ENCODE data around the gene KIAA1549.
"Not testable (repeated sequence)": the region's sequence is repeated elsewhere in the genome, so short reads cannot be mapped to it uniquely, and the experiment has no call there.

KIAA1549 gene

GRCh38 chr7:138981332-138982203, at the start of gene KIAA1549:
Gene KIAA1549, minus strand, starts transcription at chr7:138981389. Its CDS starts 120 bp downstream, at chr7:138981269.
- DNase-seq (ENCODE audit: low read depth): peak; percentile 91
- Histone ChIP-seq H3K4me1 (ENCODE audit: control insufficient read depth, insufficient read depth, low read length) (peaks cover 12% of the 10 kb centered on the region), H3K27me3 (replicated peaks; ENCODE audit: control insufficient read depth, insufficient read depth, low read length) (peaks cover 5% of the 10 kb centered on the region), H3K9ac (ENCODE audit: low read length) (peak within 1 kb of the TSS; percentile 69), H3K4me3 (ENCODE audit: low read length) (peak within 1 kb of the TSS; percentile 88), H3K36me3 (ENCODE audit: control insufficient read depth, insufficient read depth, low read length, severe bottlenecking) (no peaks in the 10 kb centered on the region), H3K9me3 (ENCODE audit: control insufficient read depth, low read length) (no peaks in the 10 kb centered on the region)

- H3K27me3 ChIP-seq (replicated peaks; ENCODE audit: control insufficient read depth, insufficient read depth, low read length): no peaks in the 10 kb centered on the region
- H3K36me3 ChIP-seq (ENCODE audit: control insufficient read depth, insufficient read depth, low read length, severe bottlenecking): peaks cover 62% of the 10 kb centered on the region
- no peak overlapping the region for H3K9ac ChIP-seq (ENCODE audit: low read length)
- DNase-seq (ENCODE audit: low read depth): no peak
- H3K4me3 ChIP-seq (ENCODE audit: low read length): no peak overlapping the region
- H3K9me3 ChIP-seq (ENCODE audit: control insufficient read depth, low read length): no peaks in the 10 kb centered on the region
- H3K4me1 ChIP-seq (ENCODE audit: control insufficient read depth, insufficient read depth, low read length): peaks cover 1% of the 10 kb centered on the region
Observed at GRCh38 chr7:139029353-139029752, 48.2 kb upstream of the KIAA1549 start.

- H3K4me1 ChIP-seq (ENCODE audit: control insufficient read depth, insufficient read depth, low read length): peaks cover 9% of the 10 kb centered on the region
Observed at GRCh38 chr7:139026551-139026950, 45.4 kb upstream of the KIAA1549 start.

GRCh38 chr7:139025861-139026260, 44.7 kb upstream of the KIAA1549 start:
- H3K4me1 ChIP-seq (ENCODE audit: control insufficient read depth, insufficient read depth, low read length); H3K4me3 ChIP-seq (ENCODE audit: low read length); DNase-seq (ENCODE audit: low read depth); H3K9ac ChIP-seq (ENCODE audit: low read length); H3K9me3 ChIP-seq (ENCODE audit: control insufficient read depth, low read length); H3K27me3 ChIP-seq (replicated peaks; ENCODE audit: control insufficient read depth, insufficient read depth, low read length): not testable (repeated sequence)
- H3K36me3 ChIP-seq (ENCODE audit: control insufficient read depth, insufficient read depth, low read length, severe bottlenecking): peaks cover 57% of the 10 kb centered on the region

More at GRCh38 chr7:139026551-139026950, 45.4 kb upstream of the KIAA1549 start:
- no peak overlapping the region for H3K4me3 ChIP-seq (ENCODE audit: low read length)
- H3K36me3 ChIP-seq (ENCODE audit: control insufficient read depth, insufficient read depth, low read length, severe bottlenecking): peaks cover 57% of the 10 kb centered on the region
- DNase-seq (ENCODE audit: low read depth): no peak
- H3K27me3 ChIP-seq (replicated peaks; ENCODE audit: control insufficient read depth, insufficient read depth, low read length): no peaks in the 10 kb centered on the region
- H3K9me3 ChIP-seq (ENCODE audit: control insufficient read depth, low read length): no peaks in the 10 kb centered on the region
- H3K9ac ChIP-seq (ENCODE audit: low read length): no peak overlapping the region

- DNase-seq (ENCODE audit: low read depth): peak; percentile 59
- Histone ChIP-seq H3K4me3 (ENCODE audit: low read length) (no peak overlapping the region), H3K9me3 (ENCODE audit: control insufficient read depth, low read length) (no peaks in the 10 kb centered on the region), H3K4me1 (ENCODE audit: control insufficient read depth, insufficient read depth, low read length) (peaks cover 9% of the 10 kb centered on the region), H3K27me3 (replicated peaks; ENCODE audit: control insufficient read depth, insufficient read depth, low read length) (no peaks in the 10 kb centered on the region), H3K9ac (ENCODE audit: low read length) (no peak overlapping the region), H3K36me3 (ENCODE audit: control insufficient read depth, insufficient read depth, low read length, severe bottlenecking) (peaks cover 38% of the 10 kb centered on the region)
Observed at GRCh38 chr7:139023076-139023475, 41.9 kb upstream of the KIAA1549 start.

- Histone ChIP-seq H3K9ac (ENCODE audit: low read length) (no peak overlapping the region), H3K36me3 (ENCODE audit: control insufficient read depth, insufficient read depth, low read length, severe bottlenecking) (peaks cover 30% of the 10 kb centered on the region), H3K9me3 (ENCODE audit: control insufficient read depth, low read length) (no peaks in the 10 kb centered on the region), H3K4me1 (ENCODE audit: control insufficient read depth, insufficient read depth, low read length) (peaks cover 9% of the 10 kb centered on the region), H3K27me3 (replicated peaks; ENCODE audit: control insufficient read depth, insufficient read depth, low read length) (no peaks in the 10 kb centered on the region), H3K4me3 (ENCODE audit: low read length) (no peak overlapping the region)
- no peak for DNase-seq (ENCODE audit: low read depth)
Observed at GRCh38 chr7:139022286-139022685, 41.1 kb upstream of the KIAA1549 start.

- H3K9me3 ChIP-seq (ENCODE audit: control insufficient read depth, low read length): no peaks in the 10 kb centered on the region
- peaks cover 10% of the 10 kb centered on the region for H3K36me3 ChIP-seq (ENCODE audit: control insufficient read depth, insufficient read depth, low read length, severe bottlenecking)
- no peak for DNase-seq (ENCODE audit: low read depth)
- no peak overlapping the region for H3K4me3 ChIP-seq (ENCODE audit: low read length)
- H3K4me1 ChIP-seq (ENCODE audit: control insufficient read depth, insufficient read depth, low read length): peaks cover 12% of the 10 kb centered on the region
- H3K9ac ChIP-seq (ENCODE audit: low read length): no peak overlapping the region
- H3K27me3 ChIP-seq (replicated peaks; ENCODE audit: control insufficient read depth, insufficient read depth, low read length): peaks cover 9% of the 10 kb centered on the region
Observed at GRCh38 chr7:139018910-139019309, 37.7 kb upstream of the KIAA1549 start.

- H3K36me3 ChIP-seq (ENCODE audit: control insufficient read depth, insufficient read depth, low read length, severe bottlenecking): peaks cover under 1% of the 10 kb centered on the region
- H3K9ac ChIP-seq (ENCODE audit: low read length): no peak overlapping the region
- H3K4me3 ChIP-seq (ENCODE audit: low read length): no peak overlapping the region
- peak; percentile 82 for DNase-seq (ENCODE audit: low read depth)
- H3K27me3 ChIP-seq (replicated peaks; ENCODE audit: control insufficient read depth, insufficient read depth, low read length): peaks cover 12% of the 10 kb centered on the region
- no peaks in the 10 kb centered on the region for H3K9me3 ChIP-seq (ENCODE audit: control insufficient read depth, low read length)
- peaks cover 3% of the 10 kb centered on the region for H3K4me1 ChIP-seq (ENCODE audit: control insufficient read depth, insufficient read depth, low read length)
Observed at GRCh38 chr7:139016931-139017511, 35.8 kb upstream of the KIAA1549 start.

- Histone ChIP-seq H3K9ac (ENCODE audit: low read length) (no peak overlapping the region), H3K9me3 (ENCODE audit: control insufficient read depth, low read length) (no peaks in the 10 kb centered on the region), H3K4me3 (ENCODE audit: low read length) (no peak overlapping the region), H3K27me3 (replicated peaks; ENCODE audit: control insufficient read depth, insufficient read depth, low read length) (peaks cover 12% of the 10 kb centered on the region), H3K36me3 (ENCODE audit: control insufficient read depth, insufficient read depth, low read length, severe bottlenecking) (no peaks in the 10 kb centered on the region), H3K4me1 (ENCODE audit: control insufficient read depth, insufficient read depth, low read length) (no peaks in the 10 kb centered on the region)
- no peak for DNase-seq (ENCODE audit: low read depth)
Observed at GRCh38 chr7:139011373-139011772, 30.2 kb upstream of the KIAA1549 start.

GRCh38 chr7:139004321-139005090, 23.3 kb upstream of the KIAA1549 start:
- Histone ChIP-seq H3K36me3 (ENCODE audit: control insufficient read depth, insufficient read depth, low read length, severe bottlenecking) (no peaks in the 10 kb centered on the region), H3K4me1 (ENCODE audit: control insufficient read depth, insufficient read depth, low read length) (no peaks in the 10 kb centered on the region), H3K27me3 (replicated peaks; ENCODE audit: control insufficient read depth, insufficient read depth, low read length) (no peaks in the 10 kb centered on the region), H3K4me3 (ENCODE audit: low read length) (no peak overlapping the region), H3K9ac (ENCODE audit: low read length) (no peak overlapping the region), H3K9me3 (ENCODE audit: control insufficient read depth, low read length) (peaks cover 25% of the 10 kb centered on the region)
- DNase-seq (ENCODE audit: low read depth): no peak

- Histone ChIP-seq H3K9ac (ENCODE audit: low read length) (no peak overlapping the region), H3K4me3 (ENCODE audit: low read length) (no peak overlapping the region), H3K4me1 (ENCODE audit: control insufficient read depth, insufficient read depth, low read length) (no peaks in the 10 kb centered on the region), H3K27me3 (replicated peaks; ENCODE audit: control insufficient read depth, insufficient read depth, low read length) (no peaks in the 10 kb centered on the region), H3K9me3 (ENCODE audit: control insufficient read depth, low read length) (peaks cover 14% of the 10 kb centered on the region), H3K36me3 (ENCODE audit: control insufficient read depth, insufficient read depth, low read length, severe bottlenecking) (no peaks in the 10 kb centered on the region)
- no peak for DNase-seq (ENCODE audit: low read depth)
Observed at GRCh38 chr7:138999414-138999813, 18.2 kb upstream of the KIAA1549 start.

Measured in adipocyte (in vitro differentiated cells).